22Rv1 (cell line): ENCODE measurements around the gene HIC1.

Experiments
- CTCF ChIP-seq: fragments of 450-650 bp; IDR thresholded peaks from 2 replicates; pipeline ENCODE4 v1.5.1; 2017; ENCODE audit warnings: mild to moderate bottlenecking
- ZFX ChIP-seq: fragments of 450-650 bp; IDR thresholded peaks from 2 replicates; pipeline ENCODE4 v1.6.1; 2017; ENCODE audit warnings: antibody characterized with exemption, borderline replicate concordance

- TF ChIP-seq CTCF (no peak), ZFX (no peak)
These were observed 13.9 kb upstream of the HIC1 start for GRCh38 chr17:2040942-2041560.
